Nephron (organoid): ENCODE measurements around the gene ASB5.
A peak's percentile ranks its signal among the peaks of the same experiment; 100 is the strongest.

Experiments
- H3K27ac Mint-ChIP-seq, 3 experiments: 2 replicates each; pipeline ENCODE4 v1.8.0; 2020; ENCODE audit warnings: mixed read lengths in 3 of 3, mild to moderate bottlenecking in 2 of 3, moderate library complexity in 1 of 3
- H3K27me3 Mint-ChIP-seq: 2 replicates; pipeline ENCODE4 v1.8.0; 2021; ENCODE audit warnings: low read depth, mild to moderate bottlenecking, moderate library complexity, mixed read lengths
- H3K36me3 Mint-ChIP-seq: 2 replicates; pipeline ENCODE4 v1.8.0; 2020; ENCODE audit warnings: low read depth, mixed read lengths
- H3K4me1 Mint-ChIP-seq: 2 replicates; pipeline ENCODE4 v1.8.0; 2020; ENCODE audit warnings: mixed read lengths
- H3K4me3 Mint-ChIP-seq, 3 experiments: 2 replicates each; pipeline ENCODE4 v1.8.0; 2020; ENCODE audit warnings: mild to moderate bottlenecking in 3 of 3, mixed read lengths in 3 of 3, moderate library complexity in 2 of 3
- H3K9me3 Mint-ChIP-seq: 2 replicates; pipeline ENCODE4 v1.8.0; 2020; ENCODE audit warnings: mixed read lengths
- TF ChIP-seq, protein P1 (sequence below), 3 experiments: fragments of 200-600 bp; sonication (generic); IDR thresholded peaks; one replicate each; pipeline ENCODE4 v1.5.0; 2021; ENCODE audit warnings: antibody characterized with exemption in 3 of 3; ENCODE audit not compliant: unreplicated experiment in 3 of 3

The ASB5 gene

GRCh38 chr4:176259330-176260090 lies 9.5 kb downstream of the ASB5 start:
- Mint-ChIP-seq H3K4me1 (peaks cover 34% of the 10 kb centered on the region), H3K27ac (peak overlapping the region in 2 of 3 experiments; percentile 19), H3K9me3 (no peaks in the 10 kb centered on the region), H3K27me3 (no peaks in the 10 kb centered on the region), H3K4me3 (no peak overlapping the region), H3K36me3 (no peaks in the 10 kb centered on the region)
- TF ChIP-seq, protein P1, sequence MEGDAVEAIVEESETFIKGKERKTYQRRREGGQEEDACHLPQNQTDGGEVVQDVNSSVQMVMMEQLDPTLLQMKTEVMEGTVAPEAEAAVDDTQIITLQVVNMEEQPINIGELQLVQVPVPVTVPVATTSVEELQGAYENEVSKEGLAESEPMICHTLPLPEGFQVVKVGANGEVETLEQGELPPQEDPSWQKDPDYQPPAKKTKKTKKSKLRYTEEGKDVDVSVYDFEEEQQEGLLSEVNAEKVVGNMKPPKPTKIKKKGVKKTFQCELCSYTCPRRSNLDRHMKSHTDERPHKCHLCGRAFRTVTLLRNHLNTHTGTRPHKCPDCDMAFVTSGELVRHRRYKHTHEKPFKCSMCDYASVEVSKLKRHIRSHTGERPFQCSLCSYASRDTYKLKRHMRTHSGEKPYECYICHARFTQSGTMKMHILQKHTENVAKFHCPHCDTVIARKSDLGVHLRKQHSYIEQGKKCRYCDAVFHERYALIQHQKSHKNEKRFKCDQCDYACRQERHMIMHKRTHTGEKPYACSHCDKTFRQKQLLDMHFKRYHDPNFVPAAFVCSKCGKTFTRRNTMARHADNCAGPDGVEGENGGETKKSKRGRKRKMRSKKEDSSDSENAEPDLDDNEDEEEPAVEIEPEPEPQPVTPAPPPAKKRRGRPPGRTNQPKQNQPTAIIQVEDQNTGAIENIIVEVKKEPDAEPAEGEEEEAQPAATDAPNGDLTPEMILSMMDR (IDR thresholded peaks at IDR 0.05; ENCODE audit: unreplicated experiment in 3 of 3) = no peak

- H3K4me3 Mint-ChIP-seq = no peak overlapping the region
- H3K36me3 Mint-ChIP-seq = no peaks in the 10 kb centered on the region
- TF ChIP-seq, protein P1 (IDR thresholded peaks at IDR 0.05; ENCODE audit: unreplicated experiment in 3 of 3) = no peak
- peaks cover 34% of the 10 kb centered on the region for H3K4me1 Mint-ChIP-seq
- no peaks in the 10 kb centered on the region for H3K27me3 Mint-ChIP-seq
- peaks cover 5% of the 10 kb centered on the region for H3K9me3 Mint-ChIP-seq
- H3K27ac Mint-ChIP-seq = no peak overlapping the region
Measured at GRCh38 chr4:176258135-176258534, 10.9 kb downstream of the ASB5 start.

DNA sequence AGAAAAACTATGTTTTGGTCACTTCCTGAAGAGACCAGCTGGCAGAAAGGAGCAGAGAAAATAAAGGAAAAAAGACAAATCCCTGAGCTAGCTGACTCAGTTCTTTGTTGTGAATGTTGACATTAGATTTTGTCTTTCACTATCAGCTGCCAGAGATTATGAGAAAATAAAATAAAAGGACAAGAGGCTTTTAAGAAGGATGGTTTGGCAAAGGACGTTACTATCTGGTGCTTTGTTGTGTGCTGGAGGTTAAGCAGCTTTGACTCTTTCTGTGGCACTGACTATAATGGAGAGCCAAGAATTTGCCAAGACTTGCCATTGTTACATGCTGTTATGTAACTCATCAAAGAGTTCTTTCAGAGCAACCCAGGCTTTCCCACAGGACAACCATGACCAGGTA lies 12.1 kb downstream of the ASB5 start:
- TF ChIP-seq, protein P1 (IDR thresholded peaks at IDR 0.05; ENCODE audit: unreplicated experiment in 3 of 3) = no peak
- Mint-ChIP-seq H3K27ac (no peak overlapping the region), H3K27me3 (no peaks in the 10 kb centered on the region), H3K36me3 (no peaks in the 10 kb centered on the region), H3K4me1 (peaks cover 34% of the 10 kb centered on the region), H3K9me3 (peaks cover 5% of the 10 kb centered on the region), H3K4me3 (no peak overlapping the region)

DNA sequence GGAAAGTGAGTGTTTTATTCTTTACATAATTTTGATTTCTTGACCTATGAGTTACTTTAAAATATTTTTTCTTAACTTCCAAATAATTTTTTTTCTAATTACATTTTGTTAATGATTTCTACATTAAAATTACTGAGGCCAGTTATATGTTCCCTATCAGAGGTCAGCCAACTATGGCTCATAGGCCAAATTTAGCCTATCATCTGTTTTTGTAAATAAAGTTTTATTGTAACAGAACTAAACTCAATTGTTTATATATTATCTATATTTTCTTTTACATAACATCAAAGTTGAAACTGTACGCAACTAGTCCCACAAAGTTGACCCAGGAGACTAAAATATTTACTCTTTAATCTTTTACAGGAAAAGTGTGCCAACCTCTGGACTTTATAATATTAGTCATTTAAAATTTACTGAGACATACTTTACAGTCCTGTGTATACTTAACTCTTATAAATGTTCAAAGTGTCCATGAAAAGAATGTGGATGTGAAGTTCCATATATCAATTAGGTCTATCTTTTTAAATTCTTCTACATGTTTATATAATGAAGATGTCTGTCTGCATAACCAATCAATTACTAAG lies 26.2 kb downstream of the ASB5 start:
- H3K27me3 Mint-ChIP-seq = no peaks in the 10 kb centered on the region
- peaks cover 26% of the 10 kb centered on the region for H3K4me1 Mint-ChIP-seq
- H3K4me3 Mint-ChIP-seq = no peak overlapping the region
- H3K9me3 Mint-ChIP-seq = no peaks in the 10 kb centered on the region
- TF ChIP-seq, protein P1 (IDR thresholded peaks at IDR 0.05; ENCODE audit: unreplicated experiment in 3 of 3) = no peak
- no peaks in the 10 kb centered on the region for H3K36me3 Mint-ChIP-seq
- H3K27ac Mint-ChIP-seq = no peak overlapping the region

DNA sequence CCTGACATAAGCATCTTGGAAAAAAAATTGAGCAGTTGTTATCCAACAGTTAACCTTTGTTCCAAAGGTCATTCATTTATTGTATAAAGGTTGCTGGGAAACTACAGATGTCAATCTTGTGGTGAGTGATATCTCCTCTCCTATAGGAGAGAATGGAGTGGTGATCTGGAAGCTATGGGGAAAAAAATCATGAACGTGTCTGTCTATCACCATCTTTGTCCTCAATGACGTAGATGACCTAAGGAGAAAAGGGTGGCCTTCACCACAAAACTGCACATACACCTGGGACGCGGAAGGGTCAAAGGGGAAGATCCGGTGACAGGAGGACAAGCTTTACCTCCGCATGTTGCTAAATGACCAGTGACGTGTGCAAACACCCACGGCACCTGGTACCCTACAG lies 27.3 kb downstream of the ASB5 start:
- TF ChIP-seq, protein P1 (IDR thresholded peaks at IDR 0.05; ENCODE audit: unreplicated experiment in 3 of 3) = no peak
- Mint-ChIP-seq H3K9me3 (no peaks in the 10 kb centered on the region), H3K27me3 (no peaks in the 10 kb centered on the region), H3K27ac (no peak overlapping the region), H3K4me3 (no peak overlapping the region), H3K4me1 (peaks cover 36% of the 10 kb centered on the region), H3K36me3 (no peaks in the 10 kb centered on the region)

DNA sequence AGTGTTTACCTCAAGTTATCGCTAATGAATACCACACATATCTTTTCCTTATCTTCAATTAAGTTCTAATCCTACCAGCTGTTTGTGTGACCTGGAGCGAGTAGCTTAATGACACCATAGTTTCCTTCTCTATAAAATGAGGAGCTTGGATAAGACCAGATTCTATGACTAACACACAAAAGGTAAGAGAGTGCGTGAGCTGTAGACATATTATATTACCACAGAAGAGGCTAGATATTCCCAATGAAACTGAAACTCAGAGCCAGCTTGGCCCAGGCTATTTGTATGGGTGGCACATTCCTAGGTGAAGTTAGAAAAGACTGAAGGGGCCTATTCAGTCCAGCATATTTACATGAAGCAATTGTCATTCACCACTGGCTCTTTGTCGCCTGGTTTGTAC lies 30.2 kb downstream of the ASB5 start:
- TF ChIP-seq, protein P1 (IDR thresholded peaks at IDR 0.05; ENCODE audit: unreplicated experiment in 3 of 3) = no peak
- no peaks in the 10 kb centered on the region for H3K9me3 Mint-ChIP-seq
- no peaks in the 10 kb centered on the region for H3K36me3 Mint-ChIP-seq
- H3K4me3 Mint-ChIP-seq = peak overlapping the region in 1 of 3 experiments; percentile 9
- H3K4me1 Mint-ChIP-seq = peaks cover 41% of the 10 kb centered on the region
- peak overlapping the region; percentile 15 to 73 (median 66) for H3K27ac Mint-ChIP-seq
- H3K27me3 Mint-ChIP-seq = no peaks in the 10 kb centered on the region
